HCT116 (cell line): ENCODE measurements around the gene PNMA8C. TPM values are rescaled to one million over a fixed set of nuclear protein-coding genes. Genes with fewer than 3 reads are reported as not detected.

Experiments
- ATAC-seq: fragments of 200-7000 bp; cut with Tn5 transposase; 2 replicates; pipeline ENCODE4 v1.9.1; 2020; ENCODE audit warnings: mild to moderate bottlenecking, moderate library complexity
- BruUV-seq: library from RNA; stranded (reverse); fragments of 400-500 nt; replicated peaks from 2 replicates; lab custom pipeline; 2021; lab: Mats Ljungman, UMichigan
- CTCF ChIA-PET: fragments of 300-600 bp; sonication (Branson Sonifier 250); formaldehyde crosslinking; loops from one replicate; lab custom pipeline; 2021; ENCODE audit warnings: antibody characterized with exemption; lab: Charles Lee
- POLR2A ChIA-PET: fragments of 300-600, 350-600 bp; sonication (Branson Sonifier 250); formaldehyde crosslinking; loops from one replicate; lab custom pipeline; 2021; ENCODE audit warnings: antibody characterized with exemption; lab: Charles Lee
- RAD21 ChIA-PET, 2 experiments: fragments of 300-600 bp; sonication (Branson Sonifier 250); formaldehyde crosslinking; loops; one replicate each; lab custom pipeline; 2023; ENCODE audit warnings: low total read pairs in 2 of 2; ENCODE audit not compliant: uncharacterized antibody in 2 of 2, unreplicated experiment in 2 of 2, low non-redundant PET in 1 of 2; lab: Charles Lee
- DNase-seq: peaks from one replicate; pipeline ENCODE4 v3.0.0-alpha.2; 2010; ENCODE audit warnings: low read depth, low spot score
- H2AFZ ChIP-seq: fragments of 200-600 bp; shearing (Covaris generic), sonication (generic); 2 replicates; pipeline ENCODE4 v1.6.1; 2017; ENCODE audit warnings: low read depth, mixed run types, mixed read lengths, antibody characterized with exemption, low read length; ENCODE audit not compliant: poor library complexity, severe bottlenecking
- H3K27ac ChIP-seq: 2 replicates; pipeline ENCODE4 v1.5.1; 2012; ENCODE audit warnings: low read depth, low read length
- H3K27me3 ChIP-seq: fragments of 200-600 bp; sonication (generic); 2 replicates; pipeline ENCODE4 v1.6.1; 2016; ENCODE audit warnings: mixed run types, low read length, mixed read lengths; ENCODE audit not compliant: insufficient read depth
- H3K36me3 ChIP-seq, 2 experiments: fragments of 200-500 bp in 1 of 2; fragments of 200-600 bp in 1 of 2; sonication (Bioruptor generic) in 1 of 2; sonication (generic) in 1 of 2; 2 replicates each; pipeline versions ENCODE4 v1.5.1 to v1.6.1; 2014 to 2016; ENCODE audit warnings: low read length in 2 of 2, inconsistent platforms in 1 of 2, mixed read lengths in 1 of 2, mixed run types in 1 of 2; ENCODE audit not compliant: insufficient read depth in 2 of 2, control insufficient read depth in 1 of 2
- H3K4me1 ChIP-seq, 2 experiments: fragments of 200-600 bp in 1 of 2; sonication (generic) in 1 of 2; 2 replicates each; pipeline versions ENCODE4 v1.5.1 to v1.6.1; 2012 to 2017; ENCODE audit warnings: low read length in 2 of 2, inconsistent platforms in 1 of 2, mild to moderate bottlenecking in 1 of 2, mixed read lengths in 1 of 2, mixed run types in 1 of 2, moderate library complexity in 1 of 2; ENCODE audit not compliant: insufficient read depth in 2 of 2, control insufficient read depth in 1 of 2
- H3K4me2 ChIP-seq: fragments of 200-600 bp; sonication (generic); 2 replicates; pipeline ENCODE4 v1.6.1; 2017; ENCODE audit warnings: mixed run types, low read length, mixed read lengths
- H3K4me3 ChIP-seq, 2 experiments: fragments of 200-600 bp in 1 of 2; sonication (generic) in 1 of 2; replicated peaks in 1 of 2; 2 replicates each; pipeline ENCODE4 v1.5.1; 2011 to 2016; ENCODE audit warnings: low read length in 2 of 2, control low read depth in 1 of 2, low read depth in 1 of 2, mild to moderate bottlenecking in 1 of 2, mixed read lengths in 1 of 2, mixed run types in 1 of 2
- H3K79me2 ChIP-seq: fragments of 200-600 bp; sonication (generic); 2 replicates; pipeline ENCODE4 v1.6.1; 2017; ENCODE audit warnings: mild to moderate bottlenecking, mixed run types, low read length, moderate library complexity, mixed read lengths; ENCODE audit not compliant: insufficient read depth
- H3K9ac ChIP-seq: fragments of 200-600 bp; sonication (generic); 2 replicates; pipeline ENCODE4 v1.6.1; 2016; ENCODE audit warnings: low read length, mixed read lengths
- H3K9me2 ChIP-seq: fragments of 200-600 bp; sonication (generic), shearing (Covaris generic); 2 replicates; pipeline ENCODE4 v1.6.1; 2017; ENCODE audit warnings: mixed run types, mild to moderate bottlenecking, moderate library complexity; ENCODE audit not compliant: insufficient read depth
- H3K9me3 ChIP-seq, 2 experiments: fragments of 200-500 bp in 1 of 2; fragments of 200-600 bp in 1 of 2; sonication (Bioruptor generic) in 1 of 2; sonication (generic) in 1 of 2; 2 replicates each; pipeline ENCODE4 v1.6.1; 2014 to 2017; ENCODE audit warnings: low read length in 2 of 2, mixed read lengths in 2 of 2, inconsistent platforms in 1 of 2, low read depth in 1 of 2, mild to moderate bottlenecking in 1 of 2, mixed run types in 1 of 2, moderate library complexity in 1 of 2; ENCODE audit not compliant: control insufficient read depth in 1 of 2, insufficient read depth in 1 of 2
- H4K20me1 ChIP-seq: fragments of 200-600 bp; sonication (generic), shearing (Covaris generic); 2 replicates; pipeline ENCODE4 v1.6.1; 2017; ENCODE audit warnings: mixed run types, mild to moderate bottlenecking, moderate library complexity; ENCODE audit not compliant: insufficient read depth
- CTCF ChIP-seq, 3 experiments: fragments of 200-600 bp in 1 of 3; sonication (generic) in 1 of 3; IDR thresholded peaks in 2 of 3; conservative IDR thresholded peaks in 1 of 3; 2 replicates each; pipeline ENCODE4 v1.5.1; 2012 to 2017; ENCODE audit warnings: low read depth in 2 of 3, low read length in 2 of 3, antibody characterized with exemption in 1 of 3, borderline replicate concordance in 1 of 3, control low read depth in 1 of 3, mild to moderate bottlenecking in 1 of 3, mixed read lengths in 1 of 3, mixed run types in 1 of 3, moderate library complexity in 1 of 3; ENCODE audit not compliant: insufficient read depth in 1 of 3
- EZH2 ChIP-seq: fragments of 200-600 bp; sonication (generic); IDR thresholded peaks from 2 replicates; pipeline ENCODE4 v1.6.1; 2017; ENCODE audit warnings: antibody characterized with exemption, mixed run types
- FOSL1 ChIP-seq: IDR thresholded peaks from 2 replicates; pipeline ENCODE4 v1.6.1; 2012; ENCODE audit warnings: low read depth
- intact Hi-C: fragments of 100-400 bp; cut with micrococcal nuclease; formaldehyde crosslinking; loops from 2 replicates; pipeline ENCODE4 v1.10.0; 2022
- total RNA-seq: library from RNA; stranded (reverse); gene quantifications from one replicate; pipeline ENCODE4 v1.2.1, GENCODE V29; 2021; ENCODE audit not compliant: unreplicated experiment

PNMA8C gene
- total RNA-seq, 1 experiment from 2014 or later: not detected

- H3K27me3 ChIP-seq: no peaks in the 10 kb centered on the region
- no peak for TF ChIP-seq FOSL1
- TF ChIP-seq CTCF (IDR thresholded peaks at IDR 0.05 in 2 of 3, conservative IDR thresholded peaks at IDR 0.05 in 1 of 3; ENCODE audit: borderline replicate concordance in 1 of 3, insufficient read depth in 1 of 3, low read depth in 2 of 3, low read length in 2 of 3): 0 out of 6 replicates have a peak, but pooled peaks of 1 of the 3 experiments have one; percentile 17
- H3K27ac ChIP-seq: no peak overlapping the region
- intact Hi-C loops: no loop called here
- CTCF ChIA-PET: interaction anchor here (1.2 kb wide), 1 partner anchor 109 kb away, joined by 4 read pairs; no protein-coding TSS in a partner anchor
- no peak for DNase-seq
- no peak overlapping the region for H3K4me3 ChIP-seq
- no peaks in the 10 kb centered on the region for H3K79me2 ChIP-seq
- no peaks in the 10 kb centered on the region for H4K20me1 ChIP-seq
- H3K36me3 ChIP-seq: no peaks in the 10 kb centered on the region
- no peaks in the 10 kb centered on the region for H3K9me3 ChIP-seq
- BruUV-seq: no TSS peak
- H3K4me1 ChIP-seq: no peaks in the 10 kb centered on the region
- ATAC-seq: peak; percentile 64
- no peak overlapping the region for H3K4me2 ChIP-seq
- H3K9me2 ChIP-seq: no peaks in the 10 kb centered on the region
- H3K9ac ChIP-seq: no peak overlapping the region
- H2AFZ ChIP-seq: no peak overlapping the region
- RAD21 ChIA-PET: no interaction called here
- POLR2A ChIA-PET: no interaction called here
Measured at GRCh38 chr19:46404753-46405468, 23.8 kb downstream of the PNMA8C start.

GRCh38 chr19:46404055-46404752 is 24.5 kb downstream of the PNMA8C start:
- no peaks in the 10 kb centered on the region for H3K27me3 ChIP-seq
- ChIA-PET POLR2A (no interaction called here), CTCF (no interaction called here), RAD21 (no interaction called here)
- H3K79me2 ChIP-seq: no peaks in the 10 kb centered on the region
- H3K4me1 ChIP-seq: no peaks in the 10 kb centered on the region
- no peaks in the 10 kb centered on the region for H3K9me2 ChIP-seq
- intact Hi-C loops: no loop called here
- no TSS peak for BruUV-seq
- H3K9ac ChIP-seq: no peak overlapping the region
- H2AFZ ChIP-seq: no peak overlapping the region
- H3K36me3 ChIP-seq: no peaks in the 10 kb centered on the region
- no peak for ATAC-seq
- no peak for DNase-seq
- no peaks in the 10 kb centered on the region for H3K9me3 ChIP-seq
- no peaks in the 10 kb centered on the region for H4K20me1 ChIP-seq
- H3K27ac ChIP-seq: no peak overlapping the region
- no peak overlapping the region for H3K4me2 ChIP-seq
- H3K4me3 ChIP-seq: no peak overlapping the region
- TF ChIP-seq EZH2: no peak
- TF ChIP-seq, all 23 proteins: peak for 0
